ENCODE data around the gene ZNF98. TPM values are rescaled to one million over a fixed set of nuclear protein-coding genes. Genes with fewer than 3 reads are reported as not detected.

ZNF98 gene
- total RNA-seq, 2 donors from 2014 or later: 0.24 to 1.6 TPM

DNA sequence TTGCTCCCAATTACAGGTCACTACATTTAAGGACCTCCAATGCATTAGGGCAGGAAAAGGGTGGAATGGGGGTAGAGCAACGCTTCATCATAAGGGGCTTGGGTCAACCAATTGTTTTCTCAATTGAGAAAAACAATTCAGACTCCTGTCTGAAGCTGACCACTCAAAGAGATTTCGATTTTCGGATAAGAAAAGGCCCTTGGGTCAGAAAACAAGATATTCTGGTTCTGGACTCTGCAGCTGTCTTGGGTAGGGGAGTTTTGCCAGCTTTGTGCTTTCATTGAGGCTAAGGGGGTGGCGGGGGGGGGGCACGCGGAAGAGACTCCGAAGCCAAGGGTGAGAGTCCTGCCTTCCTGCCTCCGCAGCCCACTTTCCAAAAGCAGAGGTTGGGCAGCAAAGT is 4.8 kb upstream of the ZNF98 start:
- Histone ChIP-seq H3K27ac (no peak overlapping the region), H3K36me3 (no peaks in the 10 kb centered on the region), H3K27me3 (no peaks in the 10 kb centered on the region), H3K4me1 (no peaks in the 10 kb centered on the region), H3K9me3 (peaks cover 0 to 4% of the 10 kb centered on the region in 2 donors), H3K4me3 (no peak overlapping the region)
- DNase-seq (ENCODE audit: low spot score): no peak
- TF ChIP-seq, protein P1, sequence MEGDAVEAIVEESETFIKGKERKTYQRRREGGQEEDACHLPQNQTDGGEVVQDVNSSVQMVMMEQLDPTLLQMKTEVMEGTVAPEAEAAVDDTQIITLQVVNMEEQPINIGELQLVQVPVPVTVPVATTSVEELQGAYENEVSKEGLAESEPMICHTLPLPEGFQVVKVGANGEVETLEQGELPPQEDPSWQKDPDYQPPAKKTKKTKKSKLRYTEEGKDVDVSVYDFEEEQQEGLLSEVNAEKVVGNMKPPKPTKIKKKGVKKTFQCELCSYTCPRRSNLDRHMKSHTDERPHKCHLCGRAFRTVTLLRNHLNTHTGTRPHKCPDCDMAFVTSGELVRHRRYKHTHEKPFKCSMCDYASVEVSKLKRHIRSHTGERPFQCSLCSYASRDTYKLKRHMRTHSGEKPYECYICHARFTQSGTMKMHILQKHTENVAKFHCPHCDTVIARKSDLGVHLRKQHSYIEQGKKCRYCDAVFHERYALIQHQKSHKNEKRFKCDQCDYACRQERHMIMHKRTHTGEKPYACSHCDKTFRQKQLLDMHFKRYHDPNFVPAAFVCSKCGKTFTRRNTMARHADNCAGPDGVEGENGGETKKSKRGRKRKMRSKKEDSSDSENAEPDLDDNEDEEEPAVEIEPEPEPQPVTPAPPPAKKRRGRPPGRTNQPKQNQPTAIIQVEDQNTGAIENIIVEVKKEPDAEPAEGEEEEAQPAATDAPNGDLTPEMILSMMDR (IDR thresholded peaks at IDR 0.05): no peak

DNA sequence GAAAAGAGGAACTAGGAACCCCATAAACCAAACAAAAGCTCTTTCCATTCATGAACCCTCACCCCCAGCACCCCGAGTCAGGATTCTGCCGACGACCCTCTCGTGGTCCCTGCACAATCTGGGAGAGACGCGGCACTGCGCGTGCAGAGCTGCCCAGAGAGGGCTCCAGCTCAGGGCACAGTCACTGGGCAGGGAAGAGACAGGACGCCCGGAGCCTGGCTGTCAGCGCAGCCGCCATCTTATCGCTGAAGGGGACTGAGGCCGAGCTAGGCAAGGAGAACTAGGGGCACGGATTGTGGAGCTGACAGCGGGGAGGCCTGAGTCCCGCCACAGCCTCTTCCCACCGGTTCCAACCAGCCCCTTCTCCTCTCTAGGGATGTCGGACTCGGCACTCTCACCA is 349 bp downstream of the ZNF98 start:
- Histone ChIP-seq H3K27me3 (no peaks in the 10 kb centered on the region), H3K4me1 (no peaks in the 10 kb centered on the region), H3K27ac (no peak overlapping the region), H3K4me3 (peak overlapping the region; percentile 32 to 49), H3K36me3 (no peaks in the 10 kb centered on the region), H3K9me3 (peaks cover 0 to 4% of the 10 kb centered on the region in 2 donors)
- TF ChIP-seq, protein P1 (IDR thresholded peaks at IDR 0.05): no peak
- DNase-seq (ENCODE audit: low spot score): no peak

DNA sequence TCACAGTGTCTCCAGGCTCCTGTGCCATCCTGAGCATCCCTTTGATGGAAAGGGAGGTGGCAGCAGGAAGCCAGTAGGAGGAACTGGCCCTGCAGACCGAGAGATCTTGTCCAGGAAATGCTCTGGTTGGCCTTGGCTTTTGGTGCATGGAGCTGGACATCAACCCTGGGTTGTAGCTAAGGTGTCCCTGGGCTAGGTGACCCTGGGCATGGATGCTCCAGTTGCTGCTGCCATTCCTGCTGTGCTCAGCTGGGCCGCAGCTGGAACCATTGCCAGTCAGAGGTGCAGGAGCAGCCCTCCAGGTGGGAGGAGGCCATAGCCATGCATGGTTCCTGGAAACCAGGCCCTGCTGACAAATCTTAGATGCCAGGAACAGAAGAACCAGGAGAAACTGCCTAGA is 67.5 kb downstream of the ZNF98 start:
- Histone ChIP-seq H3K4me1 (no peaks in the 10 kb centered on the region), H3K4me3 (no peak overlapping the region), H3K27me3 (no peaks in the 10 kb centered on the region), H3K9me3 (no peaks in the 10 kb centered on the region), H3K27ac (no peak overlapping the region), H3K36me3 (no peaks in the 10 kb centered on the region)
- DNase-seq (ENCODE audit: low spot score): no peak
- TF ChIP-seq, protein P1 (IDR thresholded peaks at IDR 0.05): no peak

Other genes starting within 250 kb of the ZNF98 start
- 1 to 10 TPM; 1.9 to 2.4 TPM for gene ZNF676, start 225.4 kb downstream of the ZNF98 start, total RNA-seq
- gene ZNF729, start 135.9 kb downstream of the ZNF98 start, total RNA-seq: not detected
- under 1 TPM; 0.08 to 0.19 TPM for gene ZNF492, start 212.0 kb upstream of the ZNF98 start, total RNA-seq